ENCODE data around the gene PIBF1.
"Not testable (repeated sequence)": the region's sequence is repeated elsewhere in the genome, so short reads cannot be mapped to it uniquely, and the experiment has no call there.

PIBF1 gene

GRCh38 chr13:72908416-72908815, 126.5 kb downstream of the PIBF1 start:
- 79 to 94% methylated on average over 2 to 3 of the region's 4 CpGs for WGBS, 2 experiments (ENCODE audit: insufficient coverage in 2 of 2)
- Histone ChIP-seq H3K4me3 (ENCODE audit: extremely low read depth, insufficient read depth, low read length, poor library complexity, severe bottlenecking) (no peak overlapping the region), H3K36me3 (ENCODE audit: control insufficient read depth, insufficient read depth, low read length) (peaks cover 13% of the 10 kb centered on the region), H3K9me3 (ENCODE audit: control insufficient read depth, low read length) (no peaks in the 10 kb centered on the region), H3K4me1 (ENCODE audit: control insufficient read depth, insufficient read depth, low read length, poor library complexity, severe bottlenecking) (no peaks in the 10 kb centered on the region), H3K27ac (ENCODE audit: low read depth, low read length, severe bottlenecking) (no peak overlapping the region)

DNA sequence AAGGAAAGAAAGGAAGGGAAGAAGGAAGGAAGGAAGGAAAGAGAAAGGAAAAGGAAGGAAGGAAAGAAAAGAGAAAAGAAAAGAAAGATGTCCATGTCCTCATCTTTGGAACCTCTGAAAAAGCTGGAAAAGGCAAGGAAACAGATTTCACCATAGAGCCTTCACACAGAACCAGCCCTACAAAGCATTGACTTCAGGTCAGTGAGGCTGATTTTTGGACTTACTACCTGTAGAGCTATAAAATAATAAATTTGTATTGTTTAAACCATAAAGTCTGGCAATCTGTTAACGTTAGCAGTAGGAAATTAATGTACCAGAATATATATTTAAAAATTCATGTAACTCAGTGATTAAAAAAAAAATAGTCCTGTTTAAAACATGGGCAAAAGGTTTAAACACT, 130.0 kb downstream of the PIBF1 start:
- WGBS, 2 experiments (ENCODE audit: insufficient coverage in 2 of 2): no CpG with 5 or more reads among the region's 1 CpG

DNA sequence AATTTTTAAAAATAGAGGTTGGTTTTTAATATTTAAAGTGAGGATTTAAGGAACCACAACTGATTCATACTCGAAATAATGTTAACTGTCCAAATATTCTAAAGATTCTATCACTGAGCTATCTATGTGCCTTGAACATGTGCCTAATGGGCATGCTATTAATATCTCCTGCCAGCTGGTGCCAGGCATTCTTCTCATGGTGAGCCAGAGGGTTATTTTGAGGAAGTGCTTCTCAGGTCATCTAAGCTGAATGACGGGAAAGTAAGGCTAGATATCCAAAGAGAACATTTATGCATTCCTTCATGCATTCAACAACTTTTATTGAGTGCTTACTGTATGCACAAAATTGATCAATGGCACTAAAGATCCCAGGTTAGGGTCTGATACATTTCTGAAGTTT, 138.2 kb downstream of the PIBF1 start:
- Histone ChIP-seq H3K9me3 (ENCODE audit: control insufficient read depth, low read length) (no peaks in the 10 kb centered on the region), H3K27ac (ENCODE audit: low read depth, low read length, severe bottlenecking) (no peak overlapping the region), H3K4me1 (ENCODE audit: control insufficient read depth, insufficient read depth, low read length, poor library complexity, severe bottlenecking) (no peaks in the 10 kb centered on the region), H3K4me3 (ENCODE audit: extremely low read depth, insufficient read depth, low read length, poor library complexity, severe bottlenecking) (no peak overlapping the region), H3K36me3 (ENCODE audit: control insufficient read depth, insufficient read depth, low read length) (peaks cover 30% of the 10 kb centered on the region)
- 100% methylated on average over 1 of the region's 2 CpGs; no CpG with 5 or more reads in 1 of the 2 experiments for WGBS, 2 experiments (ENCODE audit: insufficient coverage in 2 of 2)

More for the DNA sequence above, 130.0 kb downstream of the PIBF1 start:
- H3K27ac ChIP-seq (ENCODE audit: low read depth, low read length, severe bottlenecking): no peak overlapping the region
- H3K4me3 ChIP-seq (ENCODE audit: extremely low read depth, insufficient read depth, low read length, poor library complexity, severe bottlenecking): no peak overlapping the region
- H3K4me1 ChIP-seq (ENCODE audit: control insufficient read depth, insufficient read depth, low read length, poor library complexity, severe bottlenecking): no peaks in the 10 kb centered on the region
- no peaks in the 10 kb centered on the region for H3K9me3 ChIP-seq (ENCODE audit: control insufficient read depth, low read length)
- peaks cover 16% of the 10 kb centered on the region for H3K36me3 ChIP-seq (ENCODE audit: control insufficient read depth, insufficient read depth, low read length)

DNA sequence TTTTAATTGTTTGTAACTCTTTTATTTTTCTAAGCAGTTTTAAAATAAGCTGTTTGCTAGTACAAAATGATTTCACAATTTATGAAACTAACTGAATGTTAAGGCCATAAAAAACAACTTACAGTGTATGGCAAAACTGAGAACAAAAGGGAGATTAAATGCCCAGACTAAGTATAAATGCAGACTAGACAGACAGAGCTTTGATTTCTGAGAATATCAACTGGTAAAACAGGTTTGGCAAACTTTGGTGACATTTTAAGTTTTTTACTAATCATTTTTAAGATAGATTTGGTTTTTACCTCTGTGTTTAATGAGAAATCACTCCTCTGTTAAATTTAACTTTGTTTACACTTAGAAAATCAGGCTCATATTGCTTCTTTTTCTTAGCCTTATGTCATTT, 149.4 kb downstream of the PIBF1 start:
- no peak overlapping the region for H3K4me3 ChIP-seq (ENCODE audit: extremely low read depth, insufficient read depth, low read length, poor library complexity, severe bottlenecking)
- no peak overlapping the region for H3K27ac ChIP-seq (ENCODE audit: low read depth, low read length, severe bottlenecking)
- no peaks in the 10 kb centered on the region for H3K4me1 ChIP-seq (ENCODE audit: control insufficient read depth, insufficient read depth, low read length, poor library complexity, severe bottlenecking)
- H3K9me3 ChIP-seq (ENCODE audit: control insufficient read depth, low read length): no peaks in the 10 kb centered on the region
- peaks cover 27% of the 10 kb centered on the region for H3K36me3 ChIP-seq (ENCODE audit: control insufficient read depth, insufficient read depth, low read length)

DNA sequence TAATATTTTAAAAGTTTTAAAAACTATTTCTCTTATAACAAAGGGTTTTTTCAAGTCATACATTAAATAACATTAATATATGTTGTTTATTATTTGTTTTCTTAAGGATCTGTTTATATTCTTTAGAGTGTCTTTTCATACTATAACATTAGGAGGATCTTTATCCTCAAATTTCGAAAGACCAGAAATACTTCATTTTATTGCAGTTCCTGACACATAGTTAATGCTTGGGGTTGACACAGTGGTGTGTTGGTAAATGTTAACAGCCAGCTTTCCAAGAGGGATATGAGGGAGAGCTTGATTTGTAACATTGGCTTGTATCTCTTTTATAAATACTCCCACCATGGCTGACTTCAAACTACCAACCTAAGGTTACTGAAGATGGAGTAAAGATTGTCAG, 150.3 kb downstream of the PIBF1 start:
- Histone ChIP-seq H3K4me1 (ENCODE audit: control insufficient read depth, insufficient read depth, low read length, poor library complexity, severe bottlenecking) (no peaks in the 10 kb centered on the region), H3K4me3 (ENCODE audit: extremely low read depth, insufficient read depth, low read length, poor library complexity, severe bottlenecking) (no peak overlapping the region), H3K36me3 (ENCODE audit: control insufficient read depth, insufficient read depth, low read length) (peaks cover 22% of the 10 kb centered on the region), H3K27ac (ENCODE audit: low read depth, low read length, severe bottlenecking) (no peak overlapping the region), H3K9me3 (ENCODE audit: control insufficient read depth, low read length) (no peaks in the 10 kb centered on the region)
- no CpG with 5 or more reads among the region's 1 CpG for WGBS, 2 experiments (ENCODE audit: insufficient coverage in 2 of 2)

- not testable (repeated sequence) for H3K27ac ChIP-seq (ENCODE audit: low read depth, low read length, severe bottlenecking); H3K4me1 ChIP-seq (ENCODE audit: control insufficient read depth, insufficient read depth, low read length, poor library complexity, severe bottlenecking); H3K4me3 ChIP-seq (ENCODE audit: extremely low read depth, insufficient read depth, low read length, poor library complexity, severe bottlenecking); H3K9me3 ChIP-seq (ENCODE audit: control insufficient read depth, low read length)
- WGBS, 2 experiments (ENCODE audit: insufficient coverage in 2 of 2): 100% methylated on average over 1 of the region's 2 CpGs; no CpG with 5 or more reads in 1 of the 2 experiments
- H3K36me3 ChIP-seq (ENCODE audit: control insufficient read depth, insufficient read depth, low read length): peaks cover 24% of the 10 kb centered on the region
Measured at GRCh38 chr13:72946267-72946666, 164.3 kb downstream of the PIBF1 start.

- Histone ChIP-seq H3K4me1 (ENCODE audit: control insufficient read depth, insufficient read depth, low read length, poor library complexity, severe bottlenecking) (no peaks in the 10 kb centered on the region), H3K9me3 (ENCODE audit: control insufficient read depth, low read length) (no peaks in the 10 kb centered on the region), H3K36me3 (ENCODE audit: control insufficient read depth, insufficient read depth, low read length) (peaks cover 18% of the 10 kb centered on the region), H3K27ac (ENCODE audit: low read depth, low read length, severe bottlenecking) (no peak overlapping the region), H3K4me3 (ENCODE audit: extremely low read depth, insufficient read depth, low read length, poor library complexity, severe bottlenecking) (no peak overlapping the region)
- WGBS, 2 experiments (ENCODE audit: insufficient coverage in 2 of 2): no CpG with 5 or more reads among the region's 1 CpG
Measured at GRCh38 chr13:72952529-72953141, 170.7 kb downstream of the PIBF1 start.

GRCh38 chr13:72953391-72953965, 171.5 kb downstream of the PIBF1 start:
- H3K9me3 ChIP-seq (ENCODE audit: control insufficient read depth, low read length): no peaks in the 10 kb centered on the region
- H3K4me1 ChIP-seq (ENCODE audit: control insufficient read depth, insufficient read depth, low read length, poor library complexity, severe bottlenecking): no peaks in the 10 kb centered on the region
- no peak overlapping the region for H3K27ac ChIP-seq (ENCODE audit: low read depth, low read length, severe bottlenecking)
- H3K36me3 ChIP-seq (ENCODE audit: control insufficient read depth, insufficient read depth, low read length): peaks cover 12% of the 10 kb centered on the region
- H3K4me3 ChIP-seq (ENCODE audit: extremely low read depth, insufficient read depth, low read length, poor library complexity, severe bottlenecking): no peak overlapping the region
- 93 to 95% methylated on average over 4 to 6 of the region's 6 CpGs for WGBS, 2 experiments (ENCODE audit: insufficient coverage in 2 of 2)

DNA sequence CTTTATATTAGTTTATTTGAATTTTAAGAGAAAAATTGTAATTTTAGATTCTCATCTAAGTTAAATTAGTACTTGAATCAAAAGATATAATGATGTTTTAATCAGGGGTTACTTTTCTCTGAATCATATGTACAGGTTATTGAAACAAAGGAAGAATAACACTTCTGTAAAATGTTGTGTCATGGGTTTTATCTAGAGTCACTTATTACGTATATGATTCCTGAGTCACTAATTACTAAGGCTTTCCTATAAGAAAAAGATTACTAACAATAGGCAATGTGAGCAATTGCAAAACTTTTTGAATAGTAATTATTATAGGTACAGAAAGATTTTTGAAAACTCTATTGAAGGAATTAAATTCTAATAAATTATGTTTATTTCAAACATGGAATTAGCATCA, 177.7 kb downstream of the PIBF1 start:
- Histone ChIP-seq H3K4me1 (ENCODE audit: control insufficient read depth, insufficient read depth, low read length, poor library complexity, severe bottlenecking) (no peaks in the 10 kb centered on the region), H3K27ac (ENCODE audit: low read depth, low read length, severe bottlenecking) (no peak overlapping the region), H3K4me3 (ENCODE audit: extremely low read depth, insufficient read depth, low read length, poor library complexity, severe bottlenecking) (no peak overlapping the region), H3K9me3 (ENCODE audit: control insufficient read depth, low read length) (no peaks in the 10 kb centered on the region), H3K36me3 (ENCODE audit: control insufficient read depth, insufficient read depth, low read length) (peaks cover 17% of the 10 kb centered on the region)
- WGBS, 2 experiments (ENCODE audit: insufficient coverage in 2 of 2): no CpG with 5 or more reads among the region's 1 CpG

DNA sequence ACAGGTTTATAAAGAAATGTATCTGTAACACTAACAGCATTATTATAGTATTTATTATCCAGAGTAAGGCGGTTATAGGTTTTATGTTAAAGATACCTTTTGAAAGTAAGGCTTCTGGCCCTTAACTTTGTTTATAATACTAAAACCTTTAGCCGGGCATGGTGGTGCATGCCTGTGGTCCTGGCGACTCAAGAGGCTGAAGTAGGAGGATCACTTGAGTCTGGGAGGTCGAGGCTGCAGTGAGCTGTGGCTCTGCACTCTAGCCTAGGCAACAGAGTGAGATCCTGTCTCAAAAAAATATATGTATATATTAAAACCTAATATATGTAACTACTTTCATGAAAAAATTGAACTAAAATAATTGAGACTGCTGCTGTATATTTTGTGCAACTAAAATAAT, 178.2 kb downstream of the PIBF1 start:
- no peak overlapping the region for H3K4me3 ChIP-seq (ENCODE audit: extremely low read depth, insufficient read depth, low read length, poor library complexity, severe bottlenecking)
- peaks cover 17% of the 10 kb centered on the region for H3K36me3 ChIP-seq (ENCODE audit: control insufficient read depth, insufficient read depth, low read length)
- no peaks in the 10 kb centered on the region for H3K4me1 ChIP-seq (ENCODE audit: control insufficient read depth, insufficient read depth, low read length, poor library complexity, severe bottlenecking)
- no peak overlapping the region for H3K27ac ChIP-seq (ENCODE audit: low read depth, low read length, severe bottlenecking)
- 100% methylated on average over 1 to 3 of the region's 4 CpGs for WGBS, 2 experiments (ENCODE audit: insufficient coverage in 2 of 2)
- H3K9me3 ChIP-seq (ENCODE audit: control insufficient read depth, low read length): no peaks in the 10 kb centered on the region

- peaks cover 17% of the 10 kb centered on the region for H3K36me3 ChIP-seq (ENCODE audit: control insufficient read depth, insufficient read depth, low read length)
Measured at GRCh38 chr13:72960541-72960940, 178.6 kb downstream of the PIBF1 start.

More at GRCh38 chr13:72960541-72960940, 178.6 kb downstream of the PIBF1 start:
- H3K9me3 ChIP-seq (ENCODE audit: control insufficient read depth, low read length): no peaks in the 10 kb centered on the region
- H3K4me1 ChIP-seq (ENCODE audit: control insufficient read depth, insufficient read depth, low read length, poor library complexity, severe bottlenecking): no peaks in the 10 kb centered on the region
- no peak overlapping the region for H3K27ac ChIP-seq (ENCODE audit: low read depth, low read length, severe bottlenecking)
- H3K4me3 ChIP-seq (ENCODE audit: extremely low read depth, insufficient read depth, low read length, poor library complexity, severe bottlenecking): no peak overlapping the region
